Activated CD8-positive, alpha-beta T cell treated with anti-CD3 and anti-CD28 coated beads for 36 hours (primary cell): Measurements from ENCODE around the gene SPIRE2. TPM values are rescaled to one million over a fixed set of nuclear protein-coding genes. Genes with fewer than 3 reads are reported as not detected.

Source experiments
- ATAC-seq: fragments of 200-7000 bp; cut with Tn5 transposase; one replicate; pipeline ENCODE4 v1.10.0; 2021; ENCODE audit warnings: mild to moderate bottlenecking, moderate library complexity
- CTCF ChIA-PET: fragments of 350-600 bp; sonication (Branson Sonifier 250); formaldehyde crosslinking; loops from one replicate; lab custom pipeline; 2021; ENCODE audit warnings: antibody characterized with exemption; lab: Charles Lee
- POLR2A ChIA-PET: fragments of 350-600 bp; sonication (Branson Sonifier 250); formaldehyde crosslinking; loops from one replicate; lab custom pipeline; 2021; ENCODE audit warnings: antibody characterized with exemption; lab: Charles Lee
- DNase-seq: peaks from one replicate; pipeline ENCODE4 v3.0.0-alpha.2; 2020
- H3K27ac Mint-ChIP-seq: one replicate; pipeline ENCODE4 v1.8.0; 2021; ENCODE audit warnings: mild to moderate bottlenecking, mixed read lengths
- H3K27me3 Mint-ChIP-seq: one replicate; pipeline ENCODE4 v1.8.0; 2021; ENCODE audit warnings: mixed read lengths
- H3K36me3 Mint-ChIP-seq: one replicate; pipeline ENCODE4 v1.8.0; 2021; ENCODE audit warnings: low read depth, mixed read lengths
- H3K4me1 Mint-ChIP-seq: one replicate; pipeline ENCODE4 v1.8.0; 2021; ENCODE audit warnings: low read depth, mixed read lengths
- H3K4me3 Mint-ChIP-seq: one replicate; pipeline ENCODE4 v1.8.0; 2021; ENCODE audit warnings: mild to moderate bottlenecking, moderate library complexity, mixed read lengths
- H3K9me3 Mint-ChIP-seq: one replicate; pipeline ENCODE4 v1.8.0; 2021; ENCODE audit warnings: mixed read lengths
- intact Hi-C: fragments of 100-400 bp; cut with micrococcal nuclease; formaldehyde crosslinking; loops from one replicate; pipeline ENCODE4 v1.10.0; 2022
- total RNA-seq, 2 experiments: library from RNA; stranded (reverse); gene quantifications; one replicate each; pipeline ENCODE4 v1.2.3, GENCODE V29; 2021
- TF ChIP-seq, protein P1 (sequence below): fragments of 200-600 bp; IDR thresholded peaks from one replicate; pipeline ENCODE4 v1.8.0; 2022; ENCODE audit warnings: antibody characterized with exemption, mild to moderate bottlenecking

The SPIRE2 gene
- total RNA-seq, 2 experiments from 2014 or later: 0.27 to 0.29 TPM

GRCh38 chr16:89909777-89910716 lies 81.8 kb downstream of the SPIRE2 start:
- ChIA-PET POLR2A (interaction anchor here (0.6 to 2.9 kb wide), 5 partner anchors 9 to 199 kb away, joined by 3 to 9 read pairs (median 5); partner anchors contain the start of genes MC1R and TUBB3), CTCF (interaction anchor here (0.6 to 3.9 kb wide), 35 partner anchors 9 to 211 kb away, joined by 3 to 25 read pairs (median 4); partner anchors contain the start of genes DEF8, MC1R, SPATA2L and TCF25)
- Mint-ChIP-seq H3K27ac (no peak overlapping the region), H3K9me3 (no peaks in the 10 kb centered on the region), H3K4me3 (no peak overlapping the region), H3K36me3 (peaks cover 39% of the 10 kb centered on the region), H3K27me3 (no peaks in the 10 kb centered on the region), H3K4me1 (peaks cover 4% of the 10 kb centered on the region)
- peak; percentile 77 for DNase-seq
- intact Hi-C loops: no loop called here
- TF ChIP-seq, protein P1, sequence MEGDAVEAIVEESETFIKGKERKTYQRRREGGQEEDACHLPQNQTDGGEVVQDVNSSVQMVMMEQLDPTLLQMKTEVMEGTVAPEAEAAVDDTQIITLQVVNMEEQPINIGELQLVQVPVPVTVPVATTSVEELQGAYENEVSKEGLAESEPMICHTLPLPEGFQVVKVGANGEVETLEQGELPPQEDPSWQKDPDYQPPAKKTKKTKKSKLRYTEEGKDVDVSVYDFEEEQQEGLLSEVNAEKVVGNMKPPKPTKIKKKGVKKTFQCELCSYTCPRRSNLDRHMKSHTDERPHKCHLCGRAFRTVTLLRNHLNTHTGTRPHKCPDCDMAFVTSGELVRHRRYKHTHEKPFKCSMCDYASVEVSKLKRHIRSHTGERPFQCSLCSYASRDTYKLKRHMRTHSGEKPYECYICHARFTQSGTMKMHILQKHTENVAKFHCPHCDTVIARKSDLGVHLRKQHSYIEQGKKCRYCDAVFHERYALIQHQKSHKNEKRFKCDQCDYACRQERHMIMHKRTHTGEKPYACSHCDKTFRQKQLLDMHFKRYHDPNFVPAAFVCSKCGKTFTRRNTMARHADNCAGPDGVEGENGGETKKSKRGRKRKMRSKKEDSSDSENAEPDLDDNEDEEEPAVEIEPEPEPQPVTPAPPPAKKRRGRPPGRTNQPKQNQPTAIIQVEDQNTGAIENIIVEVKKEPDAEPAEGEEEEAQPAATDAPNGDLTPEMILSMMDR: peak; percentile 91
- ATAC-seq: peak; percentile 88

DNA sequence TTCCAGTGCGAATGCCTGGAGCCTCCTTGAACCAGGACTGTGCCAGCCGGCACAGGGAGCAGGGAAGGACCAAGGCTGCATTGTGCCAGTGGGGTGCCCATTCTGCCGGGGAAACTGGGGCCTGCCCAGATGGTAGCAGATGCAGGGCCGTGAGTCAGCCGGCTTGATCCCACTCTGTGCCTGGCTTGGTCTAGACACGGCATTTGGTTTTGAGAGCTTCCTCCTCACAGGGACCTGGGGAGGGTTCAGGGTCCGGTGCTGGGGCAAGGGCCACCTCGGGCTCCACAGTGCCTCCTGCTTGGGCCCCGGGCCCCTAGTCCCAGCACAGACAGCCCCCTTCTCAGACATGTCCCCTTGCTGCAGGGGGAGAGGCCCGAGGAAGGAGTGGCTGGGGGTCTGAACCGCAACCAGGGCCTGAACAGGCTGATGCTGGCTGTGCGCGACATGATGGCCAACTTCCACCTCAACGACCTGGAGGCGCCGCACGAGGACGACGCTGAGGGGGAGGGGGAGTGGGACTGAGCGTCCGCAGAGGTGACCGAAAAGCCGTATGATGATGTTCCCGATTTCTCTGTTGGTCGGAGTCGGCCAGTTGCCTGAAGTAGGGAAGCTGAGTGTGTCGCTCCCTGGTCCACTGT lies 82.6 kb downstream of the SPIRE2 start:
- Mint-ChIP-seq H3K9me3 (no peaks in the 10 kb centered on the region), H3K36me3 (peaks cover 38% of the 10 kb centered on the region), H3K27me3 (no peaks in the 10 kb centered on the region), H3K4me1 (peaks cover 4% of the 10 kb centered on the region), H3K4me3 (no peak overlapping the region), H3K27ac (no peak overlapping the region)
- CTCF ChIA-PET: interaction anchor here (0.6 to 3.9 kb wide), 32 partner anchors 8 to 212 kb away, joined by 3 to 25 read pairs (median 4); partner anchors contain the start of genes DEF8, MC1R, SPATA2L and TCF25
- DNase-seq: no peak
- TF ChIP-seq, protein P1: no peak
- intact Hi-C loops: no loop called here
- ATAC-seq: no peak
- POLR2A ChIA-PET: interaction anchor here (0.6 to 2.9 kb wide), 4 partner anchors 11 to 200 kb away, joined by 3 to 8 read pairs (median 4); partner anchors contain the start of gene TUBB3

DNA sequence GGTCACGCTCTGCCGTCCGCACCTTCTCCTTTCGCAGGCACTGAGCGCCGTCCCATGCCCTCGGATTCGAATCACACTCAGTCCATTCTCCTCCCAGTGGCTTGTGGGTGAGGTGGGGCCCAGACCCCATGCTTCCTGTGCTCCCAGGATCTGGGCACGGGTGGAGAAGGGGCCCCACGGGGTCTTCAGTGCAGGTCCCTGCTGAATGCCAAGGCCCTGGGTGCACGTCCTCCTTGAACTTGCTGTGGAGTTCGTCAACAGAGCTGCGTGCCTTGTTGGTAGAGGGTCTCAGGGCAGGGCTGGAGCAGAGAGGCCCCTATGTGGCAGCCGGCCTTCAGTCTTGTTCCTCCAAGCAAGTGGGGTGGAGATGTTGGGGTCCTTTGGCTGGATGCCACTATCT lies 83.1 kb downstream of the SPIRE2 start:
- TF ChIP-seq, protein P1: no peak
- ATAC-seq (no peak), DNase-seq (no peak)
- peaks cover 5% of the 10 kb centered on the region for H3K4me1 Mint-ChIP-seq
- no peaks in the 10 kb centered on the region for H3K27me3 Mint-ChIP-seq
- ChIA-PET POLR2A (no interaction called here), CTCF (interaction anchor here (1.0 to 2.2 kb wide), 6 partner anchors 29 to 107 kb away, joined by 3 to 8 read pairs (median 4); no protein-coding TSS in a partner anchor)
- intact Hi-C loops: no loop called here
- no peaks in the 10 kb centered on the region for H3K9me3 Mint-ChIP-seq
- H3K4me3 Mint-ChIP-seq: no peak overlapping the region
- H3K36me3 Mint-ChIP-seq: peaks cover 38% of the 10 kb centered on the region
- H3K27ac Mint-ChIP-seq: no peak overlapping the region

DNA sequence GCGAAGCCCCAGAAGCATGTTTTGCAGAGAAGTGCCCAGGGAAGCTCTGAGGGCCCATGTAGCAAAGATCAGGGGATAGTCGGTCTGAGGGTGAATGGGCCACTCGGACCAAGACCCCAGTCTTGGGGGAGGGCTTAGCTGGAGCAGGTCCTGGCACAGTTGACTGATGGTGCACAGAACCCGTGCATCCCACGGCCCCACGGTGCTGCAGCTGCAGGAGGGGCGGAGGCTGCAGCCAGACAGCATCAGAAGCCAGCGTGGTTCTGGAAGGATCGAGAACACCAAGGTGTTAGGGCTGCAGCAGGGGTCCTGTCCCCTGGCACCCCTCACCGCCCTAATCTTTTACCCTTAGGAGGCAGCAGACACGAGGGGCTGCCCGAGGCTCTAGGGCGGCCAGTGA lies 83.9 kb downstream of the SPIRE2 start:
- intact Hi-C loops: no loop called here
- TF ChIP-seq, protein P1: no peak
- DNase-seq (no peak), ATAC-seq (no peak)
- peaks cover 30% of the 10 kb centered on the region for H3K36me3 Mint-ChIP-seq
- CTCF ChIA-PET: no interaction called here
- H3K27me3 Mint-ChIP-seq: no peaks in the 10 kb centered on the region
- POLR2A ChIA-PET: interaction anchor here (1.1 kb wide), 1 partner anchor 11 kb away, joined by 4 read pairs; the partner anchor contains the start of gene TUBB3
- no peaks in the 10 kb centered on the region for H3K9me3 Mint-ChIP-seq
- H3K27ac Mint-ChIP-seq: no peak overlapping the region
- H3K4me3 Mint-ChIP-seq: no peak overlapping the region
- peaks cover 5% of the 10 kb centered on the region for H3K4me1 Mint-ChIP-seq
